GM23248 (cell line): ENCODE results near the gene ZDHHC14. TPM values are rescaled to one million over a fixed set of nuclear protein-coding genes. Genes with fewer than 3 reads are reported as not detected.
"Not testable (repeated sequence)": the region's sequence is repeated elsewhere in the genome, so short reads cannot be mapped to it uniquely, and the experiment has no call there.

Experiments
- DNase-seq: peaks from one replicate; pipeline ENCODE4 v3.0.0-alpha.2; 2015
- H2AFZ ChIP-seq: fragments of 200-600 bp; sonication (generic); 2 replicates; pipeline ENCODE4 v1.6.1; 2016; ENCODE audit warnings: antibody characterized with exemption
- H3F3A ChIP-seq: fragments of 200-600 bp; sonication (generic); 2 replicates; pipeline ENCODE4 v1.6.1; 2016; ENCODE audit warnings: mild to moderate bottlenecking, antibody characterized with exemption, mixed run types; ENCODE audit not compliant: insufficient read depth
- H3K27ac ChIP-seq: fragments of 200-600 bp; sonication (generic); 2 replicates; pipeline ENCODE4 v1.5.1; 2016; ENCODE audit warnings: mild to moderate bottlenecking
- H3K27me3 ChIP-seq: fragments of 200-600 bp; sonication (generic); replicated peaks from 2 replicates; pipeline ENCODE4 v1.6.1; 2016; ENCODE audit warnings: mild to moderate bottlenecking; ENCODE audit not compliant: insufficient read depth
- H3K36me3 ChIP-seq: fragments of 200-600 bp; sonication (generic); 2 replicates; pipeline ENCODE4 v1.6.1; 2016; ENCODE audit warnings: low read depth, mild to moderate bottlenecking
- H3K4me1 ChIP-seq: fragments of 200-600 bp; sonication (generic); 2 replicates; pipeline ENCODE4 v1.6.1; 2016; ENCODE audit warnings: mild to moderate bottlenecking; ENCODE audit not compliant: insufficient read depth
- H3K4me2 ChIP-seq: fragments of 200-600 bp; sonication (generic); one replicate; pipeline ENCODE4 v1.6.1; 2016; ENCODE audit warnings: mild to moderate bottlenecking; ENCODE audit not compliant: unreplicated experiment
- H3K4me3 ChIP-seq: fragments of 200-600 bp; sonication (generic); 2 replicates; pipeline ENCODE4 v1.5.1; 2016; ENCODE audit warnings: mild to moderate bottlenecking
- H3K79me2 ChIP-seq: fragments of 200-600 bp; sonication (generic); 2 replicates; pipeline ENCODE4 v1.6.1; 2016; ENCODE audit warnings: mild to moderate bottlenecking; ENCODE audit not compliant: insufficient read depth
- H3K9ac ChIP-seq: fragments of 200-600 bp; sonication (generic); 2 replicates; pipeline ENCODE4 v1.6.1; 2016; ENCODE audit warnings: mild to moderate bottlenecking
- H3K9me2 ChIP-seq: fragments of 200-600 bp; sonication (generic); 2 replicates; pipeline ENCODE4 v1.6.1; 2016; ENCODE audit warnings: mixed run types, mild to moderate bottlenecking, moderate library complexity; ENCODE audit not compliant: insufficient read depth
- H3K9me3 ChIP-seq: fragments of 200-600 bp; sonication (generic); one replicate; pipeline ENCODE4 v1.6.1; 2017; ENCODE audit warnings: low read depth
- H4K20me1 ChIP-seq: fragments of 200-600 bp; sonication (generic); 2 replicates; pipeline ENCODE4 v1.6.0; 2016; ENCODE audit not compliant: insufficient read depth
- EZH2 ChIP-seq: fragments of 200-600 bp; sonication (generic); IDR thresholded peaks from 2 replicates; pipeline ENCODE4 v1.6.1; 2018; ENCODE audit warnings: antibody characterized with exemption, mild to moderate bottlenecking; ENCODE audit not compliant: insufficient read depth, poor library complexity, severe bottlenecking
- EZH2phosphoT487 ChIP-seq: fragments of 200-600 bp; sonication (generic); IDR thresholded peaks from 2 replicates; pipeline ENCODE4 v1.6.1; 2018; ENCODE audit warnings: antibody characterized with exemption, moderate library complexity, mild to moderate bottlenecking, low read depth; ENCODE audit not compliant: insufficient read depth
- WGBS, 2 experiments: methylation state at CpG; one replicate each; pipeline ENCODE4 v1.1.6; 2015 to 2017; ENCODE audit warnings: low lambda C conversion rate in 2 of 2, low coverage in 1 of 2; ENCODE audit errors: missing lambda C conversion rate in 2 of 2; 5-methylcytosine and 5-hydroxymethylcytosine counted together
- in situ Hi-C: fragments of 300-500 bp; cut with MboI; formaldehyde crosslinking; loops from 2 replicates; pipeline ENCODE4 v1.15.0; 2020
- polyA plus RNA-seq: library from polyadenylated mRNA; unstranded; fragments of >200 nt; fragmentation: Nextera tagmentation; extraction: Ambion mirVana; gene quantifications from 2 replicates; pipeline ENCODE4 v1.2.1, GENCODE V29; 2016
- total RNA-seq: library from RNA; depleted of rRNA; stranded (reverse); fragments of >200 nt; shearing (Covaris generic); gene quantifications from 2 replicates; pipeline ENCODE4 v1.2.3, GENCODE V29; 2014

Gene ZDHHC14
- total and polyA plus RNA-seq, 2 experiments from 2014 or later = 1.4 to 4.5 TPM

GRCh38 chr6:157381631-157382621, 936 bp downstream of the ZDHHC14 start:
- H2AFZ ChIP-seq = peak overlapping the region; percentile 98
- no peaks in the 10 kb centered on the region for H3K36me3 ChIP-seq
- peaks cover 14% of the 10 kb centered on the region; the same call in 1 of the 2 replicates for H3K79me2 ChIP-seq
- no peaks in the 10 kb centered on the region for H3K9me2 ChIP-seq
- H3K4me1 ChIP-seq = no peaks in the 10 kb centered on the region
- H3K4me2 ChIP-seq = peak overlapping the region; percentile 89
- TF ChIP-seq EZH2 (no peak), EZH2phosphoT487 (no peak)
- H4K20me1 ChIP-seq = no peaks in the 10 kb centered on the region
- no peaks in the 10 kb centered on the region for H3F3A ChIP-seq
- 4 to 6% methylated on average over 48 to 58 of the region's 96 CpGs for WGBS, 2 experiments
- peak overlapping the region; percentile 93 for H3K4me3 ChIP-seq
- DNase-seq = peak; percentile 76
- 0 out of 2 replicates have a peak overlapping the region, but pooled peaks have one; percentile 14 for H3K27ac ChIP-seq
- no peaks in the 10 kb centered on the region for H3K27me3 ChIP-seq
- no peaks in the 10 kb centered on the region for H3K9me3 ChIP-seq
- in situ Hi-C loops = no loop called here
- H3K9ac ChIP-seq = peak overlapping the region; percentile 79

GRCh38 chr6:157382821-157383220, 1.8 kb downstream of the ZDHHC14 start:
- no peaks in the 10 kb centered on the region for H3K9me3 ChIP-seq
- H4K20me1 ChIP-seq = no peaks in the 10 kb centered on the region
- H3K4me3 ChIP-seq = peak overlapping the region; percentile 93
- H3K9ac ChIP-seq = no peak overlapping the region
- in situ Hi-C loops = no loop called here
- no peaks in the 10 kb centered on the region for H3K9me2 ChIP-seq
- peak overlapping the region; percentile 98 for H2AFZ ChIP-seq
- TF ChIP-seq EZH2phosphoT487 (no peak), EZH2 (no peak)
- H3K4me2 ChIP-seq = peak overlapping the region; percentile 76
- no peak overlapping the region for H3K27ac ChIP-seq
- no peaks in the 10 kb centered on the region for H3K27me3 ChIP-seq
- DNase-seq = no peak
- no peaks in the 10 kb centered on the region for H3F3A ChIP-seq
- H3K36me3 ChIP-seq = no peaks in the 10 kb centered on the region
- H3K79me2 ChIP-seq = peaks cover 14% of the 10 kb centered on the region; the same call in 1 of the 2 replicates
- H3K4me1 ChIP-seq = no peaks in the 10 kb centered on the region
- 81 to 82% methylated on average over 4 of the region's 4 CpGs for WGBS, 2 experiments

- no peak for TF ChIP-seq EZH2
- no peak for TF ChIP-seq EZH2phosphoT487
- no peaks in the 10 kb centered on the region for H3K27me3 ChIP-seq
- in situ Hi-C loops = no loop called here
- H3K4me1 ChIP-seq = no peaks in the 10 kb centered on the region
- no peak for DNase-seq
- H3K9me3 ChIP-seq = no peaks in the 10 kb centered on the region
- H3F3A ChIP-seq = no peaks in the 10 kb centered on the region
- no peak overlapping the region for H3K9ac ChIP-seq
- no peaks in the 10 kb centered on the region for H3K36me3 ChIP-seq
- no peak overlapping the region for H2AFZ ChIP-seq
- H3K27ac ChIP-seq = no peak overlapping the region
- peaks cover 14% of the 10 kb centered on the region; the same call in 1 of the 2 replicates for H3K79me2 ChIP-seq
- no peaks in the 10 kb centered on the region for H3K9me2 ChIP-seq
- H3K4me2 ChIP-seq = no peak overlapping the region
- H4K20me1 ChIP-seq = no peaks in the 10 kb centered on the region
- H3K4me3 ChIP-seq = no peak overlapping the region
- 92 to 93% methylated on average over 9 of the region's 9 CpGs for WGBS, 2 experiments
Measured at GRCh38 chr6:157383471-157383870, 2.5 kb downstream of the ZDHHC14 start.

- H3K9ac ChIP-seq, H3K9me2 ChIP-seq, H3K9me3 ChIP-seq, H3K36me3 ChIP-seq, H3K27me3 ChIP-seq, H3K27ac ChIP-seq, H2AFZ ChIP-seq, H3F3A ChIP-seq, H4K20me1 ChIP-seq, in situ Hi-C loops, H3K4me3 ChIP-seq, H3K4me2 ChIP-seq, DNase-seq, H3K4me1 ChIP-seq: not testable (repeated sequence)
- 95 to 98% methylated on average over 4 of the region's 4 CpGs for WGBS, 2 experiments
- H3K79me2 ChIP-seq = peaks cover 14% of the 10 kb centered on the region; the same call in 1 of the 2 replicates
Measured at GRCh38 chr6:157384962-157385361, 4.0 kb downstream of the ZDHHC14 start.
